ENCODE results near the gene ZBTB5. TPM values are rescaled to one million over a fixed set of nuclear protein-coding genes. Genes with fewer than 3 reads are reported as not detected.

Gene ZBTB5
- total RNA-seq, 1 experiment from 2014 or later = 5.0 TPM

- in situ Hi-C loops (cut with HindIII; ENCODE audit: low pct_unique_long_range_greater_than_20kb, low sequenced_read_pairs) = no loop called here
- no peak for DNase-seq (ENCODE audit: low read depth)
Observed at GRCh38 chr9:37455884-37456647, 9.2 kb downstream of the ZBTB5 start.

DNA sequence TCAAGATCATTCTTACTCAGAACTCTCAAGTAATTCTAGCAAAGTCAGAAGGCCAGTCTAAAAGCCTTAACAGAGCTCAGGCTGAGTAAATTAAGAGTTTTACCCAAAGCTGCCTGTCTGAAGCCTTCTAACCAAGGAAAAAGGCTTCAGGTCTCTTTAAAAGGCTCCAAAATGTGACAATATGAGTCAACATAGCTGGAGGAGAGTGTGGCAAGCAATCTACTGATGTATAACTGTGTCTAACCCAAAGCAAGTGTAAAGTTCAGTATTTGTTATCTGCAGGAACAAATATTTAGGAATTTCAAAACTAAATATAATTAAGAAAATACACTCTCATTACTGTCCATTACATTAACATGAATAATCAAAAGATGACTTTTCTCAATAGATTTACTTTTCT is 11.0 kb downstream of the ZBTB5 start:
- in situ Hi-C loops (cut with HindIII; ENCODE audit: low pct_unique_long_range_greater_than_20kb, low sequenced_read_pairs) = no loop called here
- DNase-seq (ENCODE audit: low read depth) = no peak

- DNase-seq (ENCODE audit: low read depth) = no peak
- in situ Hi-C loops (cut with HindIII; ENCODE audit: low pct_unique_long_range_greater_than_20kb, low sequenced_read_pairs) = no loop called here
Observed at GRCh38 chr9:37453827-37454226, 11.4 kb downstream of the ZBTB5 start.

- in situ Hi-C loops (cut with HindIII; ENCODE audit: low pct_unique_long_range_greater_than_20kb, low sequenced_read_pairs) = no loop called here
- DNase-seq (ENCODE audit: low read depth) = no peak
Observed at GRCh38 chr9:37452611-37453010, 12.6 kb downstream of the ZBTB5 start.

GRCh38 chr9:37451628-37452027 is 13.6 kb downstream of the ZBTB5 start:
- no peak for DNase-seq (ENCODE audit: low read depth)
- in situ Hi-C loops (cut with HindIII; ENCODE audit: low pct_unique_long_range_greater_than_20kb, low sequenced_read_pairs) = no loop called here

DNA sequence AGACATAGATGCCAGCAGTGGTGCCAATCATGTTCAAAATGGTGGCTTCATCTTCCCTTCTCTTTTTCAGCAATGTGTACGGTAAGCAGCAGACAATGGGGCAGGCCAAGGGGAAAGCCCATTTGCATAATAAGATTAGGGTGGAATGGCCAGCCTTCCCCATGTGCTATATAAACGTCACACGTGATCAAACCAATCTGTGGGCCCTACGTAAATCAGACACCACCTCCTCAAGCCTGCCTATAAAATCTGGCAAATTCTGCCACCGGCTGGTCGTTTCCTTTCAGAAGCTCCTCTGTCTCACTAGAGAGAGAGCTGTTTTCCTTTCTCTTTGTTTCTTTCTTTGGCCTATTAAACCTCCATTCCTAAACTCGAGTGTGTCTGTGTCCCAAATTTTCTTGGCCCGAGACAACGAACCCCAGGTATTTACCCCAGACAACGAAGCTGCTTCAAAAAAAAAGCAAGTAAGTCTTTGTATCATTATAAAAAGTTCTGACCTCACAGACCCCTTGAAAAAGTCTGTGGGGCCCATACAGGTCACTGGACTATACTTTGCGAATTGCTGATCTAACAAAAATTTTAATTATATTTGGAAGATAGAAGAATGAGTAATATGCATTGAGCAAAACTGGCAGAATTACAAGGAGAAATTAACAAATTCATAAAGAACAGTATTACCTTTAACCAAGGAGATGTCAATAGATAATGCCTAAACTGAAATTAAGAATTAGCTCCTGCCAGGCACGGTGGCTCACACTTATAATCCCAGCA is 15.2 kb downstream of the ZBTB5 start:
- in situ Hi-C loops (cut with HindIII; ENCODE audit: low pct_unique_long_range_greater_than_20kb, low sequenced_read_pairs) = no loop called here
- no peak for DNase-seq (ENCODE audit: low read depth)

- DNase-seq (ENCODE audit: low read depth) = no peak
- in situ Hi-C loops (cut with HindIII; ENCODE audit: low pct_unique_long_range_greater_than_20kb, low sequenced_read_pairs) = no loop called here
Observed at GRCh38 chr9:37447111-37447510, 18.1 kb downstream of the ZBTB5 start.

- DNase-seq (ENCODE audit: low read depth) = no peak
- in situ Hi-C loops (cut with HindIII; ENCODE audit: low pct_unique_long_range_greater_than_20kb, low sequenced_read_pairs) = no loop called here
Observed at GRCh38 chr9:37446401-37446800, 18.8 kb downstream of the ZBTB5 start.

DNA sequence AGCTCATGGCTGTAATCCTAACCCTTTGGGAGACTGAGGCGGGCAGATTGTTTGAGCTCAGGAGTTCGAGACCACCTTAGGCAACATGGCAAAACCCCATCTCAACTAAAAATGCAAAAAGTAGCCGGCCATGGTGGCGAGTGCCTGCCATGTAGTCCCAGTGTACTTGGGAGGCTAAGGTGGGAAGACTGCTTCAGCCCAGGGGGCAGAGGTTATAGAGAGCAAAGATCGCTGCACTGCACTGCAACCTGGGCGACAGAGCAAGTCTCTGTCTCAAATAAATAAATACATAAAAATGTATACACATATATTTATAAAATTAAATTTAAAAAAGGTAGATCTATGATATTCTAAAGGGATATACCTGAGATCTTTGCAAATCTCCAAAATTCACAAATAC is 19.4 kb downstream of the ZBTB5 start:
- no peak for DNase-seq (ENCODE audit: low read depth)
- in situ Hi-C loops (cut with HindIII; ENCODE audit: low pct_unique_long_range_greater_than_20kb, low sequenced_read_pairs) = no loop called here

GRCh38 chr9:37444890-37445289 is 20.4 kb downstream of the ZBTB5 start:
- in situ Hi-C loops (cut with HindIII; ENCODE audit: low pct_unique_long_range_greater_than_20kb, low sequenced_read_pairs) = no loop called here
- no peak for DNase-seq (ENCODE audit: low read depth)

DNA sequence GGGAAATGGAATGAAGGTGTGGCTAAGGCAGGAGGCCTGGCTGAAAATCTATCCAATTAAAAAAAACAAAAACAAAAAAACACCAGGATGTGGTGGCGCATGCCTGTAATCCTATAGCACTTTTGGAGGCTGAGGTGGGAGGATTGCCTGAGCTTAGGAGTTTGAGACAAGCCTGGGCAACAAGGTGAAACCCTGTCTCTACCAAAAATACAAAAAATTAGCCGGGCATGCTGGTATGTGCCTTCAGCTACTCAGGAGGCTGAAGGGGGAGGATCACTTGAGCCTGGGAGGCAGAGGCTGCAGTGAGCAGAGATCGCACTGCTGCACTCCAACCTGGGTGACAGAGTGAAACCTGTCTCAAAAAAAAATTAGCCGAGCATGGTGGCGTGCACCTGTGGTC is 21.7 kb downstream of the ZBTB5 start:
- in situ Hi-C loops (cut with HindIII; ENCODE audit: low pct_unique_long_range_greater_than_20kb, low sequenced_read_pairs) = no loop called here
- DNase-seq (ENCODE audit: low read depth) = no peak

GRCh38 chr9:37442556-37442955 is 22.7 kb downstream of the ZBTB5 start:
- no peak for DNase-seq (ENCODE audit: low read depth)
- in situ Hi-C loops (cut with HindIII; ENCODE audit: low pct_unique_long_range_greater_than_20kb, low sequenced_read_pairs) = no loop called here

DNA sequence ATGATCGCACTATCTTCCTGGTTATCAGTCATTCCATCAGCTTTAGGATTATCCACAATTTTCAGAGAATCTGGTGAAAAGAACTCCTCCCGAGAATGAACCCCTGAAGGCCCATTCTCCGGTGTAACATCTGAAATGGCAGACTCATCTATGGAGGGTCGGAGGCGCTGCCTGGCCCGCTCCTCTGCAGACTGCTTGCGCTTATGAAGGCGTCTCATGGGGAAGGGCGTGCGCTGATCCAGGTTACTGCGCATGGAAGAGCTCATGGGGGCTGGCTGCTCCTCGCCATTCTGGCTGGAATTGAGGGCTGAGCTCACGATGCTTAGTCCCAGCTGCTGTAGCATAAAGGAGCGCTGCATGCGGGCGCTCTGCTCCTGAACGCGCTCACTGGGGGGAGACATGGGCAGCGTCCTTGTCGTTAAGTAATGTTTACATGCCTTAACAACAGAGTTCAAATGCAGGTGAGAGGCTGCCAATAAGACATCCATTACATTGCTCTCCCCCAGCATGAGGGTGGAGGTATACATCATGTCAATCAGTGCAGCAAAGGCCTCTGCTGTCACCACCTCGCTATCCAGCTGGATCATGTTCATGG is 23.4 kb downstream of the ZBTB5 start:
- in situ Hi-C loops (cut with HindIII; ENCODE audit: low pct_unique_long_range_greater_than_20kb, low sequenced_read_pairs) = no loop called here

DNA sequence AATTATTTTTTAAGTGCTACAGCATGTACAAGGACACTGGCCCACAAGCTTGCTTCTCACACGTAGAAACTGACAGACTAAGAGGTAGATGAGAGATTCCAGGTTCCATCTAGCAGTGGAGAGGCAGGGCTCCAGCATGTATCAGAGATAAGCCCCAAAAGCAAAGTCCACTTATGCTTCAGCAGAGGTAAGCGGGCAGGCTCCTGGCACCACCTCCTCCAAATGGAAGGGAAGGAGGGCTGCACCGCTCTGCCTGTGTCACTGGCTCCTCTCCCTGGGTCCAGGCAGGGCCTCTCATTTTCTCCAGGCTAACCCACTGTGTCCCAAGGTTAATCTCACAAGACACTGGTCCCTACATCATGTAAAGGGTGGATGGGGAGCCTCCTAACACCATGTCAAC is 26.9 kb downstream of the ZBTB5 start:
- no peak for DNase-seq (ENCODE audit: low read depth)
- in situ Hi-C loops (cut with HindIII; ENCODE audit: low pct_unique_long_range_greater_than_20kb, low sequenced_read_pairs) = no loop called here

More for the DNA sequence above, 23.4 kb downstream of the ZBTB5 start:
- no peak for DNase-seq (ENCODE audit: low read depth)

DNA sequence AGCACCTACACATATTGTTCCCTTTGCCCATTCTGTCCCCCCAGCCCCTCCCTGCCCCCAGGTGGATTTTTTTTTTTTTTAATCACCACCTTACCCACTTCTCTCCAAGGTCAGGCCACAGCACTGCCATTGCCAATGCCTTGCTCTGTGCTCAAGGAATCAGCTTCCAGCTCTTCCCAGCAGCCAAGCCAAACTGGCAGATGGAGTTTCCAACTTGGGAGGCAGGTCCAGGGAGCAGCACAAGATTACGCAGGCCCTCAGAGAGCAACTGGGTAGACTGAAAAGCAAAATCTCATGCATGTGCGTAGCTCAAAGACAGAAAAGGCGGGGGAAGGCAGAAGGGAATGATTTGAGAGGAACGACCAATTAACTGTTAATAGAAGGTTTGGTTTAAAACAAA is 27.6 kb downstream of the ZBTB5 start:
- in situ Hi-C loops (cut with HindIII; ENCODE audit: low pct_unique_long_range_greater_than_20kb, low sequenced_read_pairs) = no loop called here
- no peak for DNase-seq (ENCODE audit: low read depth)

GRCh38 chr9:37437010-37437409 is 28.2 kb downstream of the ZBTB5 start:
- in situ Hi-C loops (cut with HindIII; ENCODE audit: low pct_unique_long_range_greater_than_20kb, low sequenced_read_pairs) = no loop called here
- DNase-seq (ENCODE audit: low read depth) = no peak

GRCh38 chr9:37436540-37436939 is 28.7 kb downstream of the ZBTB5 start:
- in situ Hi-C loops (cut with HindIII; ENCODE audit: low pct_unique_long_range_greater_than_20kb, low sequenced_read_pairs) = no loop called here
- no peak for DNase-seq (ENCODE audit: low read depth)

GRCh38 chr9:37433867-37434371 is 31.3 kb downstream of the ZBTB5 start:
- in situ Hi-C loops (cut with HindIII; ENCODE audit: low pct_unique_long_range_greater_than_20kb, low sequenced_read_pairs) = no loop called here
- DNase-seq (ENCODE audit: low read depth) = no peak

DNA sequence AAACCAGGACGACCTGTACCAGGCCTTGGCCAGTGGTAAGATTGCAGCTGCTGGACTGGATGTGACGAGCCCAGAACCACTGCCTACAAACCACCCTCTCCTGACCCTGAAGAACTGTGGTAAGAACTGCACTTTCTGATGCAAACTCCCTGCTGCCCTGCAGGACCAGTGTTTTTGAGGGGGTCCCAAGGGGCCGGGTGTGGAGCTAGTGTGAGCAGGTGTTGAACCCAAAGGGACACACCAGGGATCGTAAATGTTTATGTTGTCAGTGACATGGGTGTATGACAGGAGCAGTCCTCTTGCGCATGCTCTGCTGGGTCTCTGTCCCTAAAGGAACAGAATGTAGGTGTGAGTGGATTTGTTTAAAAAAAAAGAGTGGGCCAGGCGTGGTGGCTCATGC is 33.2 kb downstream of the ZBTB5 start:
- DNase-seq (ENCODE audit: low read depth) = no peak
- in situ Hi-C loops (cut with HindIII; ENCODE audit: low pct_unique_long_range_greater_than_20kb, low sequenced_read_pairs) = no loop called here
